ENCODE results near the gene TMEM171.

Gene TMEM171

DNA sequence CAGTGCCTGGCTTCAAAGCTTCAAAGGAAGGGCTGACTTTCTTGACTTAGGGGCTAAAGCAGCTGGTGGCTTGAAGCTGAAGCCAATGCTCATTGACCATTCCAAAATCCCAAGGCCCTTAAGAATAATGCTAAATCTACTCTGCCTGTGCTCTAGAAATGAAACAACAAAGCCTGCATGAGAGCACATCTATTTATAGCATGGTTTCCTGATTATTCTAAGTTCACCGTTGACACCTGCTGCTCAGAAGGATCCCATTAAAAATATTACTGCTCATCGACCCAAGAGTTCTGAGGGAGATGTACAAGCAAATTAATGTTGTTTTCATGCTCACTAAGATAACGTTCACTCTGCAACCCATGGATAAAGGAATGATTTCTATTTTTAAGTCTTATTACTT, 59.4 kb downstream of the TMEM171 start:
- no peaks in the 10 kb centered on the region for H3K4me1 Mint-ChIP-seq (ENCODE audit: low read depth)
- H3K9me3 Mint-ChIP-seq = no peaks in the 10 kb centered on the region
- H3K27me3 Mint-ChIP-seq = peaks cover 88% of the 10 kb centered on the region
- H3K27ac Mint-ChIP-seq = no peak overlapping the region
- no peaks in the 10 kb centered on the region for H3K36me3 Mint-ChIP-seq (ENCODE audit: low read depth)
- no peak overlapping the region for H3K4me3 Mint-ChIP-seq

GRCh38 chr5:73180566-73180965, 60.2 kb downstream of the TMEM171 start:
- no peak overlapping the region for H3K27ac Mint-ChIP-seq
- no peak overlapping the region for H3K4me3 Mint-ChIP-seq
- H3K36me3 Mint-ChIP-seq (ENCODE audit: low read depth) = no peaks in the 10 kb centered on the region
- H3K9me3 Mint-ChIP-seq = no peaks in the 10 kb centered on the region
- H3K27me3 Mint-ChIP-seq = peaks cover 84% of the 10 kb centered on the region
- H3K4me1 Mint-ChIP-seq (ENCODE audit: low read depth) = no peaks in the 10 kb centered on the region

Measured in stimulated activated naive CD8-positive, alpha-beta T cell treated with anti-CD3 and anti-CD28 coated beads, Interleukin-15, Interleukin-2, amounts not matched to agents 100 ng/mL and 50 ng/mL, for 24 hours (primary cell).